ENCODE measurements around the gene CRNKL1. TPM values are rescaled to one million over a fixed set of nuclear protein-coding genes. Genes with fewer than 3 reads are reported as not detected.

Gene CRNKL1
- total RNA-seq, result 74.6 TPM

DNA sequence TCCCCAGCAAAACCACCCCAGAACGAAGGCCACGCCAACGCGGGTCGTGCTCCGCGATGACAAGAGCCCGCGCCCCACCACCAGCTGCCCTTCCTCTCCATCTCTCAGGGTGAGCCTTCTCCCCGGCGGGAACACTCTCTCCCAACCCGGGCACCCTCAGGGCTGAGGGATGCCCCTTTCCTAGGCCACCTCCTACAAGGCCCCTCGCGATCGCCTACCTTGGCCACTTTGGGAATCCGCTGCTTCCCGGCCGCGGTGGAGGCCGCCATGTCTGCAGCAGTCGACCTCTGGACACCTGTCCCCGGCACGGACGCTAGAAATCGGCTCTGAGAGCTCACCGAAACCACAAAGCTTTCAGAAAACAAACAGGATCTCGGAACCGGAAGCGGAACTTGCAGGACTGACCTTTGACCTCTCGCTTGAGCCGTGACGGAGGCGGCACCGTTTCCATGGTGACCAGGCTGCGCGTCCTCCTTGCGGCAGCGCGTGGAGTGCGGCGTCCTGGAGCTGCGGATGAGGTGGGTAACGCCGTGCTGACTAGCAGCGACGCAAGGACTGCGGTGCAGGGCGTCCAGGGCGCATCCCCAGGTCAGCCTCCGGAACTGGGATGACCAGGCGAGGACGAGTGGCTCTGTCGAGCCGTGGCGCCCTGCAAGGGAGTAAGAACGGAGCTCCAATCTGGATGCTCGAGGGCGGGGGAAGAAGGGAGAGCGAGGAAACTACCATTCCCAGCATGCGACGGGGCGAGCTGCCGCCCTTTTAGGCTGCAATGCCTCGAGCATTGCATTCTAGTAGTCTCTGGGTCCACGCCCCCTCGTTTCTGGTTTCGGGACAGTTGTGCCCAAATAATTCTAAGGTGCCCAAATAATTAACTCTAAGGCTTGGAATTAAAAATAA is at the start of gene CRNKL1, which contains the start of gene CFAP61:
Gene CRNKL1, minus strand, starts transcription at position 393 of the 897 bp plus-strand sequence. Its CDS starts 124 bp downstream, at position 269.
Gene CFAP61, plus strand, starts transcription at position 459 of the 897 bp plus-strand sequence. CDS start 4,122 bp downstream, outside the sequence.
- FAIRE-seq, result peak; percentile 42
- DNase-seq (ENCODE audit: low spot score in 2 of 2), result peak; percentile 79 to 92

DNA sequence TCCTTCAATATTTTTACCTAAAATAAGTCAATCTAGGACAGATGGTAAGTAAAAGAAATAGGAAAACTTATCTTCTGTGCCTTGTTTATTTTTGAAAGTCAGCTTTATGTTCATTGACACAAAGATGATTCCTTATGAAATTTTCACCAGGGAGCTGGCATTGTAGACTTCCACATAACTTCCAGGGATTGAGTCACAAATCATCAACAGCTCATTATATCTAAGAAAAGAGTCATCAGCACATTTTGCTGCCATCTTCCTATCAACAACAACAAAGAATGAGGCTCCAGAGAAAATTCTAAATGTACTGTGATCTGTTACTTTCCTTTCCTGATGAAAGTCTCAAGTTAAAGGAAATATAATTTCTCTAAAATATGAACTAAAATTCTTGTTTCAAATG is 48.6 kb upstream of the CRNKL1 start:
- FAIRE-seq, result no peak
- no peak for DNase-seq (ENCODE audit: low spot score in 2 of 2)

DNA sequence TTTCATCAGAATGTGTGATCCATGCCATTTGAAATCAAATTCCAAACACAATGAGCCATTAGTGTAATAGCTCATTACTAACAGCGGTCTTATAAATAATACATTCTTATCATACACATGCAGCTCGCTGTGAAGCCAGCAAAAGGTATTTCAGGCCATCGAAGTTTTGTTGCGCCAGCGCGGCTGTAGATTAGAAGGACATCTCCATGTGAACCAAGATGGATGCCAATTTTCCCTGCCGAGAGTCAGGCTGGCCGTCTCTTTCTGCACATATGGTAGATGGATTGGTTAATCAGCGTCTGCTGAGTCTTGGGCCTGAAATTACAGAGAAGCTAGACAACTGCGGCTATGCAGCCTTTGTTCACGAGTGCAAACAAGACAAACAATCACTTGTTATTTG is 44.2 kb upstream of the CRNKL1 start:
- no peak for FAIRE-seq
- no peak for DNase-seq (ENCODE audit: low spot score in 2 of 2)

DNA sequence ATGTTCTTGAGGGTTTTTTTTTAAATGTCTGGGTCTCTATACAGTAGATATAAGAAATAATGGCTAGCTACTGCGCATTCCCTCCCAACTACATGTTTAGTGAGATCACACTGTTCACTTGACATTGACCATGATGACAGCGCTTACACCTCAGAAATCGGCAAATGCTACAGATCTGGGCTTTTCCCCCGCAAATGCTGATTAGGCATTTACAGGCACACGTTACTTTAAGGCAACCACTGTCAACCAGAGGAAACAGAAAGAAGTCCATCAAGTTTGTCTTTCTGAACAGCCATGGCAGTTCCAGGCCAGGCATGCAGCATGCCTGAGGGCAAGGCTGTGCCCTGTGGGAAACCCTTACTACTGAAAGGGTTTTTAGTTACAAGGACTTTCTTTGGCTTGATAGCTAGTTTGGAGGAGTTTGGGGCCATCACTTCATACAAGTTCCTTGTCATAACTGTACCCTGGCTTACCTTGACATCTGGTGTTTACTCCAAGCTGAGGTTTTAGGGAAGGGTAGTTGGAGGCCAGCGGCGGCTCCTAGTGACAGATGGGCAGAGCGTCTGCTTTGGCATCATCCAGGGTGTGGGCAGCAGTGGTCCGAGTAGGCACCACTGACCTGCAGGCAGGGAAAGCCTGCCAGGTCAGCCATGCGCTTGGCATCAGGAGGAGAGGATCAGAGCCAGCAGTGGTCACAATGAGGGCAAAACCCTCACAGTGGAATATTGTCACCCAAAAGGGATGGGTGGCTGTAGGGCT is 43.0 kb upstream of the CRNKL1 start:
- FAIRE-seq, result no peak
- no peak for DNase-seq (ENCODE audit: low spot score in 2 of 2)

DNA sequence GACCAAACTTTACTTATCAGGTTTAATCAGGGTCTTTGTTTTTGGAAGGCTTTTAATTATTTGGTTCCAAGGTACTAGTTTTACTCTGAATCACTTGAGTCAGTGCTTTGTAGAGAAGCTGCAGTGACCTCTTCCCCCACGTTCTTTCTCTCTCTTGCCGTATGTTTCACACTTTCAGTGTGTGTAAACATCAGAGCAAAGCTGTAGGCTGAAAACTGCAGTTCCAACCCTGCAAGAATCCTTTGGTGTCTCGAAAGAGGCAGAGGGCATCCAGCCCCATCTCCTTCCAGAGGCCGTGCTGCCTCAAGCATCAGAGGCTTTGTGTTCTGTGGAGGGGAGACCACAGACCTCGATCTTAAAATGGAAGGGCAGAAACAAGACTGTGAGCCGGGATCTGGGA is 42.1 kb upstream of the CRNKL1 start:
- no peak for FAIRE-seq
- DNase-seq (ENCODE audit: low spot score in 2 of 2), result no peak

DNA sequence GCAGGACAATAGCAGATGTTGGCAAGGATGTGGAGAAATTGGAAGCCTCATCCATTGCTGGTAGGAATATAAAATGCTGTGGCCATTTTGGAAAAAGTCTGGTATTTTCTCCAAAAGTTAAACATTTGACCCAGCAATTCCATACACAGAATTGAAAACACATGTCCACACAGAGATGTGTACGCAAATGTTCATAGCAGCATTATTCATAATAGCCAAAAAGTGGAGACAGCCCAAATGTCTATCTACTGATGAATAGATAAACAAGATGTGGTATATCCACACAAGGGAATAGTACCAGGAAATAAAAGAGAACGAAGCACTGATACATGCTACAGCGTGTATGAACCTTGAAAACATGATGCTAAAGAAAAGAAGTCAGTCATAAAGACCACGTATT is 40.6 kb upstream of the CRNKL1 start:
- FAIRE-seq (no peak), DNase-seq (ENCODE audit: low spot score in 2 of 2) (no peak)

DNA sequence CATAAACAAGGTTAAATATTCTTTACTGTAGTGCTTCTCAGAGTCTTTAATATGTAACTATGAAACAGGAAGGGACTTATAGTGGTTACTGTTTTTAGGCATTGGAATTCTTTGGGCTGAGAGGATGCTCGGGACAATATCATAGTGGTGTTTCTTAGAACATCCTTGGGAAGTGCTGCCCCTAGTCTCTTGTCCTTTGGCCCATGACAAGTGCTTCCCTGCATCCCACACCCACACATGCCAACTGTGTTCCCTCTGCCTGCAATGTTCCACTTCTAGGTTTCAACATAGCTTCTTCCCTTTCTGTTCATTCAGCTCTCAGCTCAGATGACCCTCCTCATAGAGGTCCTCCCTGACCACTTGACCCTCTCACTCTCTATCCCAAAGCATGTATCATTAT is 37.7 kb upstream of the CRNKL1 start:
- FAIRE-seq (no peak), DNase-seq (ENCODE audit: low spot score in 2 of 2) (no peak)

DNA sequence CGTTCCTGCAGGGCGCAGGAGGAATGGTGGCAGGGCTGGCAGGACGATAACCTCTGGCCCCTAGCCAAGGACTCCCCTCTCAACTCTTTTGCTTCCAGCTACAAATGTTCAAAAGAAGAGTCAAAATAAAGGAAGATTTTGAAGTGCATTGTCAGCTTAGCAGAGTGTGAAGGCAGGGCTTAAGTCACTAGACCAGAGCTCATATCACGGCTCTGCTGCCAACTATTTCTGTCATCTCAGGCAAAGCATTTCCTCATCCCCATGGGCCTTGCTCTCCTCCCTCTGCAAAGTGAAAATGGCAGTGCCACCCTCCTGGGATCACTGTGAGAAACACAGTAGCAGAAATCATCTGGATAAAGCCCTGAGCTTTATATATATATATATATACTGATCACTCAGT is 36.8 kb upstream of the CRNKL1 start:
- no peak for DNase-seq (ENCODE audit: low spot score in 2 of 2)
- no peak for FAIRE-seq

DNA sequence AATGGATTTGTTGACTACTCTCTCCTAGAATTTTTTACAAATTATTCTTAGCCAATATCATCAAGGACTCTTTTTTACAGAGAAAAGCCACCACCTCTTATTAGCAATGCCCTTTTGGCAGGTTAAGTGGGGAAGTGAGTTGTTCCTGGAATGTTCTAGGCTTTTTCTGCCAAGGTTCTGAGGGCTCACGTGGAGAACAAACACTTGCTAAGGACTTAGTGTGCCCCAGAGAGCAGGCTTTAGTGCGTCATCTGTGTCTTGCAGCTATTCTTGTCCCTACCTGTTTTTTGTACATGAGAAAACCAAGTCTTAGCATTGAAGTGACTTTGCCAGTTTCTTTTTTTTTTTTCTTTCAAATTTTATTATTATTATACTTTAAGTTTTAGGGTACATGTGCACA is 33.5 kb upstream of the CRNKL1 start:
- DNase-seq (ENCODE audit: low spot score in 2 of 2) (no peak), FAIRE-seq (no peak)

DNA sequence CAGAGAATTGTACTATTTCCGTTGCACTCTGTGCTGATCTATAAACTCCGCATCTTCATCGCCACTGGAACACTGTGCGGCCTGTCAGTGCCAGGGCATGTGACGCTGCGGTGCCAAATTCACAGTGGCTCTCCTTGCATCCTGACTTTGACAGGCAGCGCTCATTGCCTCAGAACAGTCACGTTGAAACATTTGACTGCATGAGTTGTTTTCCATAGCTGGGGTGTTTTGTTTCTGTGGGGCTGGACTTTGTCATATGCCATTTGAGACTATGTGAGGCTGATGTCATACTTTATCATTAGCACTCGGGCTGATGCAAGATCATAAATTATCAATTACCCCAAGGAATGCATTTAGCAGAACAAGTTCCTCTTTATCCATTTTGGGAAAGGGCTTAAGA is 32.8 kb upstream of the CRNKL1 start:
- FAIRE-seq (no peak), DNase-seq (ENCODE audit: low spot score in 2 of 2) (no peak)

DNA sequence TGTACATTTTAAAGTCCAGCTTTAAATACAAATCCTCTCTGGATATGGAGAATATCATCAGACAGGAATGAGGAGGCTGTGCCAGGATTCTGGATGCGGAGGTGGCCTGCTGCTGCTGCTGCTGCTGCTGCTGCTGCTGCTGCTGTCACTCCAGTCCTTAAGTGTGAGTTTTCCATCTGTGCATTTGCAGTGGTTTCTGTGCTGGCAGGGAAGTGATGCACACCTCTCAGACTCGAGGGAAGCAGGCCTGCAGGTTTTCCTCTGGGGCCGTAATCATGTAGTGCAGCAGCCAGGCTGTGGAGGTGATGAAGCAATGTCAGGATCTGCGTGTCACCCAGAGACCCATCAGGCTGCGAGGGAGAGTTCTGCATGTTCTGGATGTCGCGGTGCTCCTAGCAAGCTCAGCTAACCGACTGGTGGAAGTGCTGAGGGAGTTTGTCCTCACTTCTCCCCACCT is 32.1 kb upstream of the CRNKL1 start:
- DNase-seq (ENCODE audit: low spot score in 2 of 2), result no peak

DNA sequence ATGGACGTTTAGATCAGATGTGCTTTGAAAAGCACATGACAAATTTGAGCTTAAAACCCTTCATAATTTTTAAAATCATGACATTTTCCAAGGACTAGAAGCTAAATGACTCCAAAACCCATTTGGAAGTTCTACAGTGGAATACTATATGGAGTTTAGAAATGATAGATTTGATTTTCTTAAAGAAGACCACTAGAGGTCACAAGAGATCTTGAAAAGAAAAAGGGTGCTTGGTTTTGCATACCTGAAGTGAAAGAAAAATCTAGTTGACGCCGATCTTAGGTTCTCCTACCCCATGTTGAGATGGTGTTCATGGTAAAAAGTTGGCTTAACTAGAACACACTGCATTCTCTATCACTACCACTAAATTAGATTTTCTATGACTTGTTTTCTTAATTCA is 31.5 kb upstream of the CRNKL1 start:
- peak; percentile 82 for FAIRE-seq
- peak; percentile 6 to 24 for DNase-seq (ENCODE audit: low spot score in 2 of 2)

More for the DNA sequence above, 32.1 kb upstream of the CRNKL1 start:
- FAIRE-seq, result no peak

DNA sequence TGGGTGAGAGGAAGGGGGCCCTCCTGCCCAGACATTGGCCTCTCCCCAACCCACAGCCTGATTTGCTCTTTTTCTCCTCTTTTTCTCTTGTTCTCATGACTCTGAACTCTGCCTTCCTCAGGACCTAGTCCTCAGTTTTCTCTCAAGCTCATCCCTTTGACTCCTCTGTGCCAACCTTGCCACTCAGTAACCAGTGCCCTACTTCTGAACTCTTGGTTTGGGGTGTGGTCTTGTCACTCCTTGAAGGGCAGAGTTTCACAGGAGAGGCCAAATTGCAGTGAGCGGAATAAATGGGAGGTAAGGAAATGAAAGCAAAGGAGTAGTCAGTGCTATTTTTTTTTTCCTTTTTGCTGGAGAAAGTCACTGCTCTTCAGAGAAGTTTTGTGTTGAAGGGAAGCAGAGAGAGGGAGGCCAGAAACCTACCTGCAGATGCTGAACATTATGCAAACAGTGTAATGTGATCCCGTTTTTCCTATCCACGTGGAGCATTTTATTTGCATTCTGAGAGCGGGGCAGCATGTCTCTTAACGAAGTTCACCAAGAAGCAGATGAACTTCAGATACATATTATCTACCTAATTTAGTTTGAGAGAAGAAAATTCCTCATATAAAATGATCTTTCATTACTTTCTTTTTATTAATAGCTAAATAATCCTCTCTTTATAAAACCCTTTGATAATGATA is 27.0 kb upstream of the CRNKL1 start:
- DNase-seq (ENCODE audit: low spot score in 2 of 2) (no peak), FAIRE-seq (no peak)

DNA sequence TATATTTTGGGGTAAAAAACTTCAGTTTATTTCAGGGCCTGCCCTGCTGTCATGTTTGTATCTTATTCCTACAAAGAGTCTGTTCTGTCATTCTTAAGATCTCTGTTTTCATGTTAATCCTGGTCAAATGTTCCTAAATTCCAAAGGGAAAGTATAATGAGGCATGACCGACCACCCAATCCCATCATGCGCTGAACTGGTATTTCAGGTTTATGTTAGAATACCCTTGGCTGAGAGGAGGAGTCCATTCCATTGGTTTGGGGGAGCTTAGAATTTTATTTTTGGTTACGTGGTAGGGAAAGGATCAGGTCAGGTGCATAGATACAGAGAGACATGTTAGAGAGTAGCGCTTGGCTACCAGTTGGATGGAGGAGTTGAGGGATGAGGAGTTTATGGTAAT is 25.8 kb upstream of the CRNKL1 start:
- DNase-seq (ENCODE audit: low spot score in 2 of 2), result no peak
- FAIRE-seq, result no peak

DNA sequence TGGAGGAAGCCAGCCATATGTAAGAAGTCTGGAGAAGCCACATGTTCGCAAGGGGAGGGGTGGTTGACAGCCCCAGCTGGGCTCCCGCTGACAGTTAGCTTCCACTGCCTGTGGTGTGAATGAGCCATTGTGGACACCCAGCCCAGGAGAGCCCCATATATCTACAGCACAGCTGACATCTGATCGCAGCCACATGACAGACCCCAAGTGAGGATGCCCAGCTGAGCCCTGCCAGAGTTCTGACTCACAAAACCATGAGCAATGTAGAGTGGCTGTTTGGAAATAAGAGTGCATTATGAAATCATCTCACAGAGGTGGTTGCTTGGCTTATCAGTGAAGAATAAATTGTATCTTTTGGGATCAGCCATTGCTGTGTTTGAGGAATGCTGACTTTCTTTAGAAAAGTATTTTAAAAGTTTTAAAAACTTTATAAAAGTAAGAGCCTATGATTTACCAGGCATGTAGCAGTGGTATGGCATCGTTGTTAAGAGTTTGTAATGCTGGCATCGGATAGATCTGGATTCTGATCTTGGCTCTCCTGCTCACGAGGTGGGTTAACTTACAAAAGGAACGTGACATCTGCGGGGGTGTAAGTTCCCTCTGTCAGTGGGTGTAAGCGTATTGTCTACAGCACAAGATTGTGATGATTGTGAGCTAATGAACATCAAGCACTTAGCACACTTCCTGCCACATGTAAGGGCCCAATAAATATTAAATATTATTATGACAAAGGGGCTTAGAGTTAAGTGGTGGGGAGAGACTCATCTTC is 24.2 kb upstream of the CRNKL1 start:
- FAIRE-seq (peak; percentile 47), DNase-seq (ENCODE audit: low spot score in 2 of 2) (peak; percentile 36 to 52)

DNA sequence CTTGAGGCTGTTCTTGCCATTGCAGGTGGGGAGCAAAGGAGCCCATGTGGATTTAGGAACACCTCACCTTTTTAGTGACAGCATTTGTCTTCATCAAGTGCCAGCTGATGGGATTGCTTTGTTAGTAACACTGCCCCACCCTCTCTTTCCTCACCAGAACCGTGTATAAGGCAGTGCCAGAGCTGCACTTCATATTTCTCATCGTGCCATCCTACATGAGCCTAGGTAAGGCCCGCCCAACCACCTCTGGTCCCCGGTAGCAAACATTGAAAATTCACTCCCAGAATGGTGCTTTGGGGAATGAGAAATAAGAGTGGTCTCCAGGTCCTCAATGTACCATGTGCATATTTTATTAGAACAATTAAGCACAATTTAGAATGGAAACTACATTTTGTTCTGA is 22.8 kb upstream of the CRNKL1 start:
- DNase-seq (ENCODE audit: low spot score in 2 of 2) (no peak), FAIRE-seq (no peak)

DNA sequence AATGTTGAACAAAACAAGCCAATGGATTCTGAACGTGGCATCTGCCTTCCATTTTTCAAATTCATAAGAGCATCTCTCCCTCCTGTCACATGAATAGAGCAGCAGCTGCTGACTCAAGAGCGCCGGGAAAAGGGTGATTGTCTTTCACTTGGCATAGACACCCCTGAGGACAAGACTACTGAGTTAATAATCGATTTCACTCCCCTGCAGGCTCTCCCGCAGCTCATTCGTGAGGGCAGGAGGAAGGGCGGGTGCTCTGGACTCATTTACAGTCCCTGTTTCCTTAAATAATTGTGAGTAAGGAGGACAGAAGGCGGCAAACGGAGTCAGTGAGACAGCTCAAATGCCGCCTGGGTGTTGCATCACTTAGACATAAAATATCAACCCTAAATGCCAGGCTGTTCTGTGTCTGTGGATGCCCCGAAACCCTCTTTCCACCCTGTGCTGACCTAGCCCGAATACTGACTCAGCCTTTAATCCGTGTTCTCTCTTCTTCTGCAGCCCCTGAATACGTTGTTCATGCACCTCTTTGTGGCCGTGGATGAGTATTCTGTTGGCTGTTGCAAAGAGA is 21.6 kb upstream of the CRNKL1 start:
- no peak for FAIRE-seq
- no peak for DNase-seq (ENCODE audit: low spot score in 2 of 2)

DNA sequence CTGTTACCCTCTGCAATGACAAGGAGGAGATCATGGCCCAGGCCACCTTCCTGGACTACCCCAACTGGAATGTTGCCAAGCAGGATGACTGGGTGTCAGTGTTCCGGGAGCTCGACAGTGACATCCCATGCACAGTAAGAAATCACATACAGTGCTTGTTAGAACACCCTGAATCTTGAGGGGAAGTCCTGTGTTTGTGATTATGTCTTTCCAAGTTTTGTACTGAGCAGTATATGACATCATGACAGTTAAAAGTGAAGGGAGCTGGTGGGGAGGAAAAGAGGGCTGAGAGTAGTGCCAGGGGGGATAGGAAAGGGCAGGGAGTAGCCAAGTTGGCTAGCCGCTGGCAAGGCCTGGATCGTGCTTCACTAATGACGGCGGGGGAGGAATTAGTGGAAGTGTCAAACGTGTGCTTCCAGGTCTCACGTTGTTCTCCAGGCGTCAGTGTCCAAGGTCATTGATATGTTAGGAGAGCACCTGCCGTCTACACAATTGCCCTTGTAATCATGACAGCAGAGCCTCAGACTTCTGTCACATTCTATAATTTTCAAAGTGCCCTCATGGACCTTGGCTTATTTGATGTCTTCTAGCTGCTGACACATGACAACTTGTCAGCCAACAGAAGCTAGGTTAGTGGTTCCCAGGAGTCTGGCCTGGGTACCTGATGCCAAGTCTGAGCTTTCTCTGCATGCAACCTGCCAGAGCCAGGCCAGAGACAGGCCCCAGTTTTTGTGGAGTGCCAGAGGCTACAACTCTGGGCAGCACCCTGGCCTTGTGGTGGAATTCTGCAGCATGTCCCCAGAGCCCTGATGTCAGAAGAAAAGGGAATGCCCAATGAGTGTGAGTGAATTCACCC is 18.8 kb upstream of the CRNKL1 start:
- FAIRE-seq, result no peak
- DNase-seq (ENCODE audit: low spot score in 2 of 2), result no peak

DNA sequence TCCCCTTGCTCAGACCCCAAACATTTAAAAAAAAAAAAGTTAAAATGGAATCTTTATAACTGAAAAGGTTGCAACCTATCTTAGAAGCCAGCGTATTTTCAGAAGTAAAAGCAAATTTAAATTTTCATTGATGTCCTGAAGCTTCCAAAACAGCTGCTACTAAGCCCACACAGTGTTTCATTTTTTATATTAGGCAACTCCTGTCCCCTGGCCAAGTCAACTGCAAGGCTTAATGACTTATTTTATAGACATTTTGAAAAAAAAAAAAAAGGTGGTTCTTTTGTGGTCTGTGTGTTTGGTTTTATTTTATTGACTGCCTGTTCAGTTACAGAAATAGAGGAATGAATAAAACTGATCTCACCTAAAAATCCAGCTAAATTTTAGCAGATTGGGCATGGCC is 13.1 kb upstream of the CRNKL1 start:
- FAIRE-seq (no peak), DNase-seq (ENCODE audit: low spot score in 2 of 2) (no peak)
